NCI-H128 (cell line): Measurements from ENCODE around the gene R3HDM4.
A peak's percentile ranks its signal among the peaks of the same experiment; 100 is the strongest.

Experiments
- DNase-seq: peaks from one replicate; lab custom pipeline; 2025; ENCODE audit not compliant: unreplicated experiment; lab: John Stamatoyannopoulos, UW

The R3HDM4 gene

GRCh38 chr19:947707-948539, 34.9 kb upstream of the R3HDM4 start:
- DNase-seq, result no peak

- DNase-seq, result no peak
These were observed 34.2 kb upstream of the R3HDM4 start for GRCh38 chr19:947090-947706.

- DNase-seq, result no peak
These were observed 32.6 kb upstream of the R3HDM4 start for GRCh38 chr19:945401-946252.

- no peak for DNase-seq
These were observed 31.7 kb upstream of the R3HDM4 start for GRCh38 chr19:944663-945241.

GRCh38 chr19:944171-944567, 31.1 kb upstream of the R3HDM4 start:
- DNase-seq, result no peak

- DNase-seq, result no peak
These were observed 30.6 kb upstream of the R3HDM4 start for GRCh38 chr19:943551-944170.

GRCh38 chr19:942133-942645, 29.2 kb upstream of the R3HDM4 start:
- no peak for DNase-seq

GRCh38 chr19:941292-942132, 28.5 kb upstream of the R3HDM4 start:
- no peak for DNase-seq

GRCh38 chr19:940591-941291, 27.7 kb upstream of the R3HDM4 start:
- DNase-seq, result peak; percentile 27

GRCh38 chr19:939922-940321, 26.9 kb upstream of the R3HDM4 start:
- no peak for DNase-seq

GRCh38 chr19:939439-939838, 26.4 kb upstream of the R3HDM4 start:
- DNase-seq, result no peak

GRCh38 chr19:938233-938923, 25.4 kb upstream of the R3HDM4 start:
- DNase-seq, result no peak

GRCh38 chr19:937259-937694, 24.3 kb upstream of the R3HDM4 start:
- DNase-seq, result no peak

- DNase-seq, result no peak
These were observed 23.1 kb upstream of the R3HDM4 start for GRCh38 chr19:936175-936546.

- no peak for DNase-seq
These were observed 22.0 kb upstream of the R3HDM4 start for GRCh38 chr19:934865-935479.

- DNase-seq, result no peak
These were observed 21.3 kb upstream of the R3HDM4 start for GRCh38 chr19:934197-934840.

- no peak for DNase-seq
These were observed 20.5 kb upstream of the R3HDM4 start for GRCh38 chr19:933553-933882.
